Measurements from ENCODE around the gene PLPP4. TPM values are rescaled to one million over a fixed set of nuclear protein-coding genes. Genes with fewer than 3 reads are reported as not detected.

Gene PLPP4
- polyA plus RNA-seq, 1 experiment = 35.4 TPM

DNA sequence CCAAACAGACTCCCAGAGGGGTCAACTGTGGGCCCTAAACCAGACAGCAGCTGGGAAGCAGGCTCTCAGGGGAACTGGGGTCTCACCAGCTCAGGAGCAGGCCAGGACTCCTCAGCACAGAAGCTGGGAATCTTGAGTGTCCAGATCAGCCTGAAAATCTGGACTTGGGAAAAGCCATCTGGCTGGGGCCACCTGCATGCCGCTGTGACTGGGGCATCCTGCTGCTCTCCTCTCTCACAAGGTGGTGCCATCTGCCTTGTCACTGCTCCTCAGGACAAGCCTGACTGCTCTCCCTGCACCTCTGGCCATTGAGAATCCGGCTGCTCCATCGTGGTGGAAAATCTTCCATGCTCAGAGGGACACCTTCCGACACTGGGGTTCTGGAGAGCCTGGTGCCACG lies 141.4 kb downstream of the PLPP4 start:
- ChIA-PET CTCF (no interaction called here), POLR2A (no interaction called here)
- TF ChIP-seq, protein P1, sequence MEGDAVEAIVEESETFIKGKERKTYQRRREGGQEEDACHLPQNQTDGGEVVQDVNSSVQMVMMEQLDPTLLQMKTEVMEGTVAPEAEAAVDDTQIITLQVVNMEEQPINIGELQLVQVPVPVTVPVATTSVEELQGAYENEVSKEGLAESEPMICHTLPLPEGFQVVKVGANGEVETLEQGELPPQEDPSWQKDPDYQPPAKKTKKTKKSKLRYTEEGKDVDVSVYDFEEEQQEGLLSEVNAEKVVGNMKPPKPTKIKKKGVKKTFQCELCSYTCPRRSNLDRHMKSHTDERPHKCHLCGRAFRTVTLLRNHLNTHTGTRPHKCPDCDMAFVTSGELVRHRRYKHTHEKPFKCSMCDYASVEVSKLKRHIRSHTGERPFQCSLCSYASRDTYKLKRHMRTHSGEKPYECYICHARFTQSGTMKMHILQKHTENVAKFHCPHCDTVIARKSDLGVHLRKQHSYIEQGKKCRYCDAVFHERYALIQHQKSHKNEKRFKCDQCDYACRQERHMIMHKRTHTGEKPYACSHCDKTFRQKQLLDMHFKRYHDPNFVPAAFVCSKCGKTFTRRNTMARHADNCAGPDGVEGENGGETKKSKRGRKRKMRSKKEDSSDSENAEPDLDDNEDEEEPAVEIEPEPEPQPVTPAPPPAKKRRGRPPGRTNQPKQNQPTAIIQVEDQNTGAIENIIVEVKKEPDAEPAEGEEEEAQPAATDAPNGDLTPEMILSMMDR (IDR thresholded peaks at IDR 0.05; ENCODE audit: insufficient read depth, low read depth, low read length) = no peak
- H3K36me3 ChIP-seq (ENCODE audit: control insufficient read depth, insufficient read depth, low read length) = no peaks in the 10 kb centered on the region
- H3K4me3 ChIP-seq (ENCODE audit: low read depth, low read length) = no peak overlapping the region
- H3K27me3 ChIP-seq (ENCODE audit: control insufficient read depth, insufficient read depth, low read length) = no peaks in the 10 kb centered on the region
- no peak for DNase-seq (ENCODE audit: low read depth)

DNA sequence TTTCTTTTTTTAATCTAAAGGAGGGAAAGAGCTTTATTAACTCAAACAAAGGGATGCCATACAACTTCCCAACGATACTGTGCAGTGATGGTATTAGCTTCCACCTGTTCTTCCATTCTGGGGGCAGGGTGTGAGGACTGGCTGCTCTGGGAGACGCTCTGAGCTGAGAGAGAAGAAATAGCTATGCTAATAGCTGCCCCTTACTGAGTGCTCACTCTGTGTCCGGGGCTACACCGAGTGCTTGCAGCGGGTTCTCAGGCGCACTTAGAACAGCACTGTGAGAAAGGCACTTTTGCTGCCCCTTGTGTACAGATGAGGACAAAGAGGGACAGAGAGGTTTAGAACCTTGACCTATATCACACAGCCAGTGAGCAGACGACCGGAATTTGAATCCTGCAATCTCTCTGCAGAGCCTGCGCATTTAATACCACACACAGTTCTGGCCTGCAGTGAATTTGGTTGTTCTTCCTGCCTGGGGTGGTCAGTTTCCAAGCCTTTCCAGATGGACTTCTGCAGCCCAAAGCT lies 142.2 kb downstream of the PLPP4 start:
- Histone ChIP-seq H3K27me3 (ENCODE audit: control insufficient read depth, insufficient read depth, low read length) (no peaks in the 10 kb centered on the region), H3K36me3 (ENCODE audit: control insufficient read depth, insufficient read depth, low read length) (no peaks in the 10 kb centered on the region), H3K4me3 (ENCODE audit: low read depth, low read length) (no peak overlapping the region)
- POLR2A ChIA-PET = no interaction called here
- TF ChIP-seq, protein P1 (IDR thresholded peaks at IDR 0.05; ENCODE audit: insufficient read depth, low read depth, low read length) = no peak
- DNase-seq (ENCODE audit: low read depth) = no peak
- CTCF ChIA-PET = no interaction called here

DNA sequence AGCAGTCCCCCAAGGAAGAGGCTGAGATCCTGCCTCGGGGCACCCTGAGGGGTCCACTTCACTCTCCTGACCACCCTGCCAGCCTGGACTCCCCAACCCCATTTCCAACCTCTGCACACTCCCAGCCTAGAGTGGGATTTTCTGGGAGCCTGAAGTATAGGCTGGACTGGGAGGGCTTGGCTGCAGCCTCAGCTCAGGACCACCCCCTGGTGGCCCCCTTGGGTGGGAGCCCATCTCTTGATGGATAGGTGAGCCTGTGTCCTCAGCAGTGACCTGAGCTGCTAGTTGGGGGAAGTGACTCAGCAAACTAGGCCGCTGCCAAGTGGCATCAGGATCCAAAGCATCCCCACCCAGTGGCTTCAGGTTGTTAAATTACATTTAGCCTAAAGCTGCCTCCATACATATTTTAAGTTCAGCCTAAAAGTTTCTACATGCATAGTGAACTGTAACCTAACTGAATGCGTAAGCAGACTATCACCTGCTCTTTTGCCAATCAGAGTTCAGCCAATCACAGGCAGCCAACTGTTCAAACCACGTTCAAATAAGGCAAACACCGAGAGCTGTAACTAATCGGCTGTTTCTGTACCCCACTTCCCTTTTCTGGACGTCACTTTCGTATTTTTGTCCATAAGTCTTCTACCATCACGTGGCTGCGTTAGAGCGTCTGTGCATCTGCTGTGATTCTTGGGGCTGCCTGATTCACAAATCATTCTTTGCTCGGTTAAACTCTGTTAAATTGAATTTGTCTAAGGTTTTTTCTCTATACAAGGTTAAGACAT lies 144.0 kb downstream of the PLPP4 start:
- H3K4me3 ChIP-seq (ENCODE audit: low read depth, low read length) = no peak overlapping the region
- no peak for DNase-seq (ENCODE audit: low read depth)
- TF ChIP-seq, protein P1 (IDR thresholded peaks at IDR 0.05; ENCODE audit: insufficient read depth, low read depth, low read length) = peak; percentile 43; the same call in 1 of the 2 replicates
- H3K27me3 ChIP-seq (ENCODE audit: control insufficient read depth, insufficient read depth, low read length) = no peaks in the 10 kb centered on the region
- ChIA-PET CTCF (interaction anchor here (0.8 kb wide), 1 partner anchor 10 kb away, joined by 3 read pairs; no protein-coding TSS in a partner anchor), POLR2A (no interaction called here)
- H3K36me3 ChIP-seq (ENCODE audit: control insufficient read depth, insufficient read depth, low read length) = no peaks in the 10 kb centered on the region

DNA sequence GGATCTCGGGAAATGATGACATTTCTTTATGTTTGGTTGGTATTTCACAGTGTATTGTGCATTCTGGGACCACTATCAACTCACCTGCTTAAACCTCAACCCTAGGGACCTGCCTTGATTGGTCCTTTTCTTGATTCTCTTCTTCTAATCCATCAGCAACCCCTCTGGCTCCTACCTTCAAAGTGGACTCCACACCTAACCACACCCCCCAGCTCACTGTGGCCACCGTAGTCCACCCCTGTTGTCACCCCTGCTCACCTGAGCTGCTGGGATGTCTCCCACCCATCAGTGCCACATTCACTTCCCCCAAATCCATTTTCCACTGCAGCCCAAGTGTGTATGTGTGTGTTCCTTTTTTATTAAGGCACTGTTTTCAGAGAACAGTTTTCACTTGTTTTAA lies 145.0 kb downstream of the PLPP4 start:
- ChIA-PET CTCF (no interaction called here), POLR2A (no interaction called here)
- no peak for DNase-seq (ENCODE audit: low read depth)
- Histone ChIP-seq H3K36me3 (ENCODE audit: control insufficient read depth, insufficient read depth, low read length) (no peaks in the 10 kb centered on the region), H3K4me3 (ENCODE audit: low read depth, low read length) (no peak overlapping the region), H3K27me3 (ENCODE audit: control insufficient read depth, insufficient read depth, low read length) (no peaks in the 10 kb centered on the region)
- TF ChIP-seq, protein P1 (IDR thresholded peaks at IDR 0.05; ENCODE audit: insufficient read depth, low read depth, low read length) = no peak

DNA sequence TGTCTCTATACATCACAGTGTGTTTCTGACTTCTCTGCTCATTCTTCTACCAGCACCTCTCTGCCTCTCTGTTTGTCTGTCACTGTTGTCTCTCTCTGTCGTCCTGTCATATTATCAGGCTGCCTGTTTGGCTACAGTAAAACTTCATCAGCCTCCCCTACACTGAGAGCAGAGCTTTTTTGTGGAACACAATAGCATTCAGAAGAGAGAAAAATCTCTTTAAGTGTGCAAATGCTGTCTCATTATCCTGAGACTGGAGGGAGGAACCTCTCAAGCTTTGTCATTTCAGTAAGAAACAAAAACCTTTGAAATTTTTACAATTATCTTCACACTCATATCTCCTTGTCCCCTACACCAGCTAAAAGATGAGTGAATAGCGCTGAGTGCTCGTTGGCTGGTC lies 148.4 kb downstream of the PLPP4 start:
- POLR2A ChIA-PET = no interaction called here
- H3K4me3 ChIP-seq (ENCODE audit: low read depth, low read length) = no peak overlapping the region
- no peaks in the 10 kb centered on the region for H3K36me3 ChIP-seq (ENCODE audit: control insufficient read depth, insufficient read depth, low read length)
- no peaks in the 10 kb centered on the region for H3K27me3 ChIP-seq (ENCODE audit: control insufficient read depth, insufficient read depth, low read length)
- TF ChIP-seq, protein P1 (IDR thresholded peaks at IDR 0.05; ENCODE audit: insufficient read depth, low read depth, low read length) = no peak
- CTCF ChIA-PET = no interaction called here
- no peak for DNase-seq (ENCODE audit: low read depth)

All from BJ (cell line).